IPS-15b (cell line): ENCODE measurements around the gene MEIS2.

ENCODE experiments used
- H3K27me3 ChIP-seq: one replicate; pipeline ENCODE4 v1.6.1; 2013; ENCODE audit warnings: low read length; ENCODE audit not compliant: control insufficient read depth, insufficient read depth
- H3K36me3 ChIP-seq: one replicate; pipeline ENCODE4 v1.6.1; 2013; ENCODE audit warnings: low read length; ENCODE audit not compliant: control insufficient read depth, insufficient read depth
- H3K4me1 ChIP-seq: one replicate; pipeline ENCODE4 v1.6.1; 2013; ENCODE audit warnings: mild to moderate bottlenecking, low read length; ENCODE audit not compliant: control insufficient read depth, insufficient read depth
- H3K4me3 ChIP-seq: one replicate; pipeline ENCODE4 v1.5.1; 2013; ENCODE audit warnings: low read depth, low read length
- H3K9ac ChIP-seq: one replicate; pipeline ENCODE4 v1.6.1; 2013; ENCODE audit warnings: low read depth, mild to moderate bottlenecking, low read length
- H3K9me3 ChIP-seq: one replicate; pipeline ENCODE4 v1.6.1; 2013; ENCODE audit warnings: mild to moderate bottlenecking, low read length; ENCODE audit not compliant: control insufficient read depth, insufficient read depth

MEIS2 gene

GRCh38 chr15:36903922-36904556 lies 196.3 kb downstream of the MEIS2 start:
- no peaks in the 10 kb centered on the region for H3K36me3 ChIP-seq
- H3K9ac ChIP-seq = no peak overlapping the region
- peaks cover 2% of the 10 kb centered on the region for H3K27me3 ChIP-seq
- no peak overlapping the region for H3K4me3 ChIP-seq
- H3K4me1 ChIP-seq = peaks cover 42% of the 10 kb centered on the region
- no peaks in the 10 kb centered on the region for H3K9me3 ChIP-seq

GRCh38 chr15:36903195-36903594 lies 197.2 kb downstream of the MEIS2 start:
- no peaks in the 10 kb centered on the region for H3K9me3 ChIP-seq
- no peak overlapping the region for H3K9ac ChIP-seq
- H3K4me3 ChIP-seq = no peak overlapping the region
- H3K27me3 ChIP-seq = peaks cover 2% of the 10 kb centered on the region
- H3K36me3 ChIP-seq = no peaks in the 10 kb centered on the region
- peaks cover 46% of the 10 kb centered on the region for H3K4me1 ChIP-seq

DNA sequence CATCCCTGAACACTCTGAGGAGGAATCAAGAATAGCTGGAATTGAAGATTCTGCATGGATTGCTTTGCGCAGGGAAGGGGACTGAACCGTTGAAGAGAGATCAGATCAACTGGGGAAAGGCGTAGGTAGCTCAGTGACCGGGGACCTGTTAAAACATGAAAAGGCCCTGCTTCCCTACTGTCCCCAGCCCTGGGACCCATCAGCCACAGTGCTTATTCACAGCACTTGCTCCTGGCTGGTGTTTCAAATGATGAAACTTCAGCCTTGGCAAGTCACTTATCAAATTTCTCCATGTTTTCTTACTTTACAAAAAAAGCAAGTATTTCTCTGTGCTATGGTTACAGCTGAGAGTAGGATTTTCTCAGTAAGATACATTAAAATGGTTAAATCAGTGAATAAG lies 199.3 kb downstream of the MEIS2 start:
- H3K4me1 ChIP-seq = peaks cover 60% of the 10 kb centered on the region
- H3K9ac ChIP-seq = no peak overlapping the region
- H3K9me3 ChIP-seq = no peaks in the 10 kb centered on the region
- H3K4me3 ChIP-seq = no peak overlapping the region
- no peaks in the 10 kb centered on the region for H3K36me3 ChIP-seq
- H3K27me3 ChIP-seq = peaks cover 8% of the 10 kb centered on the region

DNA sequence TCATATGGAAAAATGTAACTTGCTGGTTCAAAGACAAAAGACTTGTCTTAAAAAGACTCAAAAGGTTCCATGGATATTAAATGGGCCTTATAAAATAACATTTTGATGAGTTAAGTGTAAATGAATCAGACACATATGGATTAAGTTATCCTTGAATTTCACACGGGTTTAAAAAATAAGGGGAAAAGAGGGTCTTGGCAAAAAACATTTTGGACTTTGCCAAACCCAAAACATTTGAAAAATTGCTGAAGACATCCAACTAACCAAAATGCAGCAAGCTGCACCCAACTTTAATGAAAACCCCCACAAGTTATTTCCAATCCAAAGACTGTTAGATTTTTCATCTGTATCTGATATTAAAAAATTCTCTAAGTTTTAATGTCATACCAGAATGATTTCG lies 200.7 kb downstream of the MEIS2 start:
- H3K9ac ChIP-seq = no peak overlapping the region
- H3K36me3 ChIP-seq = no peaks in the 10 kb centered on the region
- H3K27me3 ChIP-seq = peaks cover 16% of the 10 kb centered on the region
- no peaks in the 10 kb centered on the region for H3K9me3 ChIP-seq
- H3K4me1 ChIP-seq = peaks cover 53% of the 10 kb centered on the region
- no peak overlapping the region for H3K4me3 ChIP-seq

- Histone ChIP-seq H3K9ac (no peak overlapping the region), H3K9me3 (no peaks in the 10 kb centered on the region), H3K4me3 (no peak overlapping the region), H3K27me3 (peaks cover 16% of the 10 kb centered on the region), H3K36me3 (no peaks in the 10 kb centered on the region), H3K4me1 (peaks cover 45% of the 10 kb centered on the region)
Observed at GRCh38 chr15:36898536-36899126, 201.7 kb downstream of the MEIS2 start.

DNA sequence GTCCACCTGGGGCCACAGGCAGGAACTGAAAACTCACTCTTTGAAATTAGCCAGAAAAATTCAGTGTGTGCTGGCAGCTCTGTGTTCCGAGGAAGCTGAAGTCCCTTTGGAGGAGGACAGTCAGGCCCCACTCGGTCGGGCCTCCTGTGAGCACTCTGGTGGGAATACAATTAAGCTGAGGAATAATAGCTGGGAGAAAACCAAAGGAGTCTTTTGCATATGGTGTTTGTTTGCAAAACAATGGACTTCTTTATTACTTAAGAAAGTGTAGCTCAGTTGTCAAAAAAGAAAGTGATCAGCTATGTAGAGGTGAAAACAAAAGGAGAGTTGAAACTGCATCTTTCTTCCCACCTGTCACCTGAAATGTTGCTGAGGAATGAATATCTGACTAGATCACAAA lies 202.5 kb downstream of the MEIS2 start:
- H3K36me3 ChIP-seq = no peaks in the 10 kb centered on the region
- H3K4me3 ChIP-seq = peak overlapping the region; percentile 21
- H3K4me1 ChIP-seq = peaks cover 43% of the 10 kb centered on the region
- H3K9ac ChIP-seq = no peak overlapping the region
- peaks cover 16% of the 10 kb centered on the region for H3K27me3 ChIP-seq
- H3K9me3 ChIP-seq = no peaks in the 10 kb centered on the region

DNA sequence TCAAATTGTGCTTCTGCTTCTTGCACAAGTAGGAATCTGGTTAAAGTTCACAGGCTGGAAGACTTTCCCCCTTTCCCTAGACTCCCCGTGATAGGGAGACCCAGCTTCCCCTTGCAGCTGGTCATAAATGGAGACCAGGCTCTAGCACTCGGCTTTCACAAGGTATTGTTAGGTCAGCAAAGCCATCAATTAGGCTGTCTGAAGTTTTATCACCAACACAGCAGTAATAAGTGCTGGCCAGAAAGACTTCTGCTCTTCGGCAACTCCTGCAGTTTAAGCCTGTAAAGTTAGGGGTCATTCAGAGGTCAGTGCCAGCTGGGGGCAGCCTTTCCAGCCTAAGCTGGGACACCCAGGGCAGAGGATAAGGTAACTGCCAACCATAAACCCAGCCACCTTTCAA lies 203.4 kb downstream of the MEIS2 start:
- H3K4me1 ChIP-seq = peaks cover 43% of the 10 kb centered on the region
- H3K36me3 ChIP-seq = no peaks in the 10 kb centered on the region
- H3K27me3 ChIP-seq = peaks cover 17% of the 10 kb centered on the region
- H3K9ac ChIP-seq = no peak overlapping the region
- peak overlapping the region; percentile 6 for H3K4me3 ChIP-seq
- H3K9me3 ChIP-seq = no peaks in the 10 kb centered on the region

GRCh38 chr15:36894075-36894474 lies 206.3 kb downstream of the MEIS2 start:
- Histone ChIP-seq H3K4me3 (no peak overlapping the region), H3K27me3 (peaks cover 45% of the 10 kb centered on the region), H3K4me1 (peaks cover 29% of the 10 kb centered on the region), H3K9me3 (no peaks in the 10 kb centered on the region), H3K9ac (no peak overlapping the region), H3K36me3 (no peaks in the 10 kb centered on the region)

DNA sequence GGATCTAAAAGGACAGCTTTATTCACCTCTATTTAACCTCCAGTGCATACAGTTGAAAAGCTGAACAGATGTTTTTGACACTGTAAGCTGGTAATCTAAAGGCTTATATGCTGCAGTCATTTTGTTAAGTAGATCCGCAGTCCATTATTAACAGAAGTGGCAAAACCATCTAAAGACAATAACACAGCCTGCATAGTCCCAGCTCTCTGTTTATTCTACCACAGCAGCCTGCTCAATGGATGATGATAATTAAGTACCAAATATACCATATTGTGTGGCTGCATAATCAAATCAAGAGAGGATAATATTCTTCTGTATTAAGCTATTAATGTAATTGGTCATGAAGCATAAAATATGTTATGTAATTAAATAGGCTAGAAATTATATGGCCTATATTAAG lies 207.1 kb downstream of the MEIS2 start:
- Histone ChIP-seq H3K36me3 (no peaks in the 10 kb centered on the region), H3K4me3 (no peak overlapping the region), H3K27me3 (peaks cover 53% of the 10 kb centered on the region)

GRCh38 chr15:36888011-36888992 lies 212.0 kb downstream of the MEIS2 start:
- Histone ChIP-seq H3K36me3 (no peaks in the 10 kb centered on the region), H3K27me3 (peaks cover 87% of the 10 kb centered on the region), H3K9me3 (no peaks in the 10 kb centered on the region), H3K9ac (no peak overlapping the region), H3K4me1 (peaks cover 25% of the 10 kb centered on the region), H3K4me3 (peak overlapping the region; percentile 33)

More for the DNA sequence above, 207.1 kb downstream of the MEIS2 start:
- H3K9ac ChIP-seq = no peak overlapping the region
- H3K9me3 ChIP-seq = no peaks in the 10 kb centered on the region
- peaks cover 25% of the 10 kb centered on the region for H3K4me1 ChIP-seq

DNA sequence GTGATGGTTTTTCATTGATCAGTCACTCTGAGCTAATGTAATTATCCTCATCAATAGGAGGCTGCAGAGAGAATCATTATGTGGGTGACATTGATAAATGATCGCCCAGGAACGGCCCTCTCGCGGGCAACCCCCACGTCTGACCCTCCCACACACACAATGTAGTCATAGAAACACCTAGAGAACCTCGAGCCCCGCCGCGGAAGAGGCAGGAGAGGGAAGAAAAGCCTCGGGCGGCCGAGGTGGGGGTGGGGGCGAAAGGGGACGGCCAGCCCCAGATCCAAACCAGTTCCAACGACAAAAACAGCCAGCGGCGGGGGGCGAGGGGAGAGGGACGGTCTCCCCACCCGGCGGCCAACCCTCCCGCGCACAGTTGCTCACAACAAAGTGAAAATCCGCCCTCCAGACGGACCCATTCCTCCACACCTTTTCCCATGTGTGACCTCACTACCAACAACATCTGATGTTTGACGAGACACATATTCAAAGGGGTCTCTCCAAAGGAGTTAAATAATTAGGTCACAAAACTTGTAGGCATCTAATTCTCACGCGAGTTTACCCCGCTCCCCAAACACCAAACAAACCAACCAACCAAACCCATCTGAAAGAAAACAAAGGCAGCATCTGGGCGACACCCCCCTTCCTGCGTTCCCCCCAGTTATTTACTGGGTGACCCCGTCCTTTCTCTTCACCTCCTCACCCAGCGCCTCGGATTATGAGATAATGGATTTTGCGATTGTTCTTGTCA lies 213.0 kb downstream of the MEIS2 start:
- peak overlapping the region; percentile 38 for H3K4me3 ChIP-seq
- H3K36me3 ChIP-seq = no peaks in the 10 kb centered on the region
- H3K4me1 ChIP-seq = peaks cover 25% of the 10 kb centered on the region
- peaks cover 96% of the 10 kb centered on the region for H3K27me3 ChIP-seq
- H3K9ac ChIP-seq = no peak overlapping the region
- no peaks in the 10 kb centered on the region for H3K9me3 ChIP-seq
